ENCODE data around the gene RPTOR. TPM values are rescaled to one million over a fixed set of nuclear protein-coding genes. Genes with fewer than 3 reads are reported as not detected.

The RPTOR gene
- total and polyA plus RNA-seq, 2 donors (not counting 3 experiments of a cell fraction or from before 2014, with no cell fraction given) = 10.7 to 41.8 TPM

DNA sequence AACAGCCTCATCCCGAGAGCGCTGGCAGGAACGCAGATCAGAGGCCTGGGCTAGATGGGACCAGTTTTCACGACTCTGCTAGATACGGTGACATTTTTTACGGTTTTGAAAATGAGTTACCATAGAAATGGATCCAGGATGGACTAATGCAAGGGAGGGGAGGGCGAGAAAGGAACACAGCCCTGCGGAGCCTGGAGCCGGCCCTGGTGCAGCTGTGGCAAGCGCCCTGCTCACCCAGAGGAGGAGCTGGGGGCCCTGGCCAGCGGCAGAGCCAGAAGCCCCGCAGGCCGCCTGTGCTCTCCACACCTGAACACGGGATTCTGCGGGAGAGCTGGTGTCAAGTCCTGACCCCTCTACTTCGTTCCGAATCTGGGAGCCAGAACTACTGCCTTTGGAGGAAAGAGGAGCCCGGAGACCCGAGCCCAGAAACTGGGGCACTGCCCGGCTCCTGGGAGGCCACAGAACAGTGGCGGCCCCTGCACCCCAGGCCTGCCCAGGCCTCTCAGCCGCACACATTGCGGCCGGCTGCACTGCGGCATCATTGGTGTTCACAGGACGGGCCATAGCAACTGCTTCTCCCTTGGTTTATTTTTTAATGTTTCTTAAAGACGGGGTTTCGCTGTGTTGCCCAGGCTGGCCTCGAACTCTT is 358.4 kb downstream of the RPTOR start:
- no peaks in the 10 kb centered on the region for H3K9me3 ChIP-seq (replicated peaks; ENCODE audit: control insufficient read depth, insufficient read depth, low read length)
- H3K27me3 ChIP-seq (ENCODE audit: control insufficient read depth in 2 of 2, insufficient read depth in 2 of 2, low read length in 2 of 2) = no peaks in the 10 kb centered on the region
- FAIRE-seq (no peak), DNase-seq (ENCODE audit: low read depth, low spot score) (no peak)
- H3K36me3 ChIP-seq (ENCODE audit: control insufficient read depth in 2 of 2, extremely low read depth in 1 of 2, insufficient read depth in 2 of 2, low read length in 2 of 2) = no peaks in the 10 kb centered on the region
- H3K4me3 ChIP-seq (replicated peaks in 1 of 3; ENCODE audit: insufficient read depth in 1 of 3, low read depth in 1 of 3, low read length in 3 of 3) = no peak overlapping the region
- no peak overlapping the region for H2AFZ ChIP-seq (ENCODE audit: low read depth, low read length)
- no peak overlapping the region for H3K9ac ChIP-seq (replicated peaks; ENCODE audit: extremely low read depth, insufficient read depth, low read length)
- peaks cover 18% of the 10 kb centered on the region for H3K4me1 ChIP-seq (ENCODE audit: control insufficient read depth, extremely low read depth, insufficient read depth, low read length)
- intact Hi-C loops (cut with micrococcal nuclease) (no loop called here), dilution Hi-C loops (cut with MboI; ENCODE audit: extremely low pct_ligation_motif_present, low sequenced_read_pairs) (no loop called here)
- no peak overlapping the region for H3K4me2 ChIP-seq (ENCODE audit: insufficient read depth, low read length)
- no peaks in the 10 kb centered on the region for H4K20me1 ChIP-seq (replicated peaks; ENCODE audit: control insufficient read depth, extremely low read depth, insufficient read depth, low read length)
- no peak overlapping the region for H3K27ac ChIP-seq (ENCODE audit: insufficient read depth, low read depth, low read length)
- TF ChIP-seq EZH2 (IDR thresholded peaks at IDR 0.05; ENCODE audit: borderline replicate concordance, low read depth, low read length, severe bottlenecking) (no peak), MYC (IDR thresholded peaks at IDR 0.05; ENCODE audit: low read depth, low read length) (no peak), POLR2A (IDR thresholded peaks at IDR 0.05; ENCODE audit: low read depth, low read length) (no peak), FOS (IDR thresholded peaks at IDR 0.05; ENCODE audit: borderline replicate concordance, insufficient read depth, low read length) (no peak), POLR2AphosphoS5 (IDR thresholded peaks at IDR 0.05; ENCODE audit: insufficient read depth, low read depth, low read length) (no peak), GATA2 (IDR thresholded peaks at IDR 0.05; ENCODE audit: insufficient read depth, insufficient read length, low read depth, low read length) (no peak), JUN (IDR thresholded peaks at IDR 0.05; ENCODE audit: borderline replicate concordance, insufficient read depth, insufficient read length, low read depth) (no peak)
- TF ChIP-seq, protein P1, sequence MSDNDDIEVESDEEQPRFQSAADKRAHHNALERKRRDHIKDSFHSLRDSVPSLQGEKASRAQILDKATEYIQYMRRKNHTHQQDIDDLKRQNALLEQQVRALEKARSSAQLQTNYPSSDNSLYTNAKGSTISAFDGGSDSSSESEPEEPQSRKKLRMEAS (IDR thresholded peaks at IDR 0.05; ENCODE audit: insufficient read depth, insufficient read length) = no peak
- TF ChIP-seq, protein P2, sequence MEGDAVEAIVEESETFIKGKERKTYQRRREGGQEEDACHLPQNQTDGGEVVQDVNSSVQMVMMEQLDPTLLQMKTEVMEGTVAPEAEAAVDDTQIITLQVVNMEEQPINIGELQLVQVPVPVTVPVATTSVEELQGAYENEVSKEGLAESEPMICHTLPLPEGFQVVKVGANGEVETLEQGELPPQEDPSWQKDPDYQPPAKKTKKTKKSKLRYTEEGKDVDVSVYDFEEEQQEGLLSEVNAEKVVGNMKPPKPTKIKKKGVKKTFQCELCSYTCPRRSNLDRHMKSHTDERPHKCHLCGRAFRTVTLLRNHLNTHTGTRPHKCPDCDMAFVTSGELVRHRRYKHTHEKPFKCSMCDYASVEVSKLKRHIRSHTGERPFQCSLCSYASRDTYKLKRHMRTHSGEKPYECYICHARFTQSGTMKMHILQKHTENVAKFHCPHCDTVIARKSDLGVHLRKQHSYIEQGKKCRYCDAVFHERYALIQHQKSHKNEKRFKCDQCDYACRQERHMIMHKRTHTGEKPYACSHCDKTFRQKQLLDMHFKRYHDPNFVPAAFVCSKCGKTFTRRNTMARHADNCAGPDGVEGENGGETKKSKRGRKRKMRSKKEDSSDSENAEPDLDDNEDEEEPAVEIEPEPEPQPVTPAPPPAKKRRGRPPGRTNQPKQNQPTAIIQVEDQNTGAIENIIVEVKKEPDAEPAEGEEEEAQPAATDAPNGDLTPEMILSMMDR (IDR thresholded peaks at IDR 0.05; ENCODE audit: extremely low read depth in 1 of 2, insufficient read depth in 1 of 2, low read depth in 1 of 2, low read length in 2 of 2) = no peak
- no peaks in the 10 kb centered on the region for H3K9me1 ChIP-seq (replicated peaks; ENCODE audit: control insufficient read depth, extremely low read depth, insufficient read depth, low read length)
- no TSS peak for BruUV-seq (replicated peaks)
- ChIA-PET CTCF (no interaction called here), POLR2A (no interaction called here)
- no peaks in the 10 kb centered on the region for H3K79me2 ChIP-seq (ENCODE audit: control insufficient read depth, insufficient read depth, low read length)

Measured in endothelial cell of umbilical vein (primary cell).